K562 (cell line): Measurements from ENCODE around the gene CEP250.

Experiments
- CTCF ChIP-seq, 3 experiments: IDR thresholded peaks in 2 of 3; conservative IDR thresholded peaks in 1 of 3; 2 replicates each; pipeline ENCODE4 v1.5.1; 2011 to 2012; ENCODE audit warnings: low read length in 3 of 3, mild to moderate bottlenecking in 3 of 3, control low read depth in 2 of 3, improper control_type of control experiment in 1 of 3, inconsistent platforms in 1 of 3, low read depth in 1 of 3, mixed read lengths in 1 of 3, moderate library complexity in 1 of 3; ENCODE audit not compliant: insufficient read depth in 2 of 3
- CUX1 ChIP-seq: fragments of 200-800 bp; sonication (Bioruptor generic); IDR thresholded peaks from 2 replicates; pipeline ENCODE4 v1.6.1; 2016; ENCODE audit warnings: missing genetic modification characterization, missing compliant biosample characterization
- SIN3A ChIP-seq, 2 experiments: fragments of 150-350 bp in 1 of 2; IDR thresholded peaks; 2 replicates each; pipeline ENCODE4 v1.6.1; 2011 to 2016; ENCODE audit warnings: borderline replicate concordance in 2 of 2, low read depth in 2 of 2, low read length in 2 of 2, mild to moderate bottlenecking in 2 of 2, moderate library complexity in 2 of 2; ENCODE audit not compliant: control insufficient read depth in 1 of 2
- U2AF2 ChIP-seq: fragments of 200-400 bp; formaldehyde crosslinking; optimal IDR thresholded peaks from 2 replicates; pipeline ENCODE3; 2017; ENCODE audit warnings: low read depth, mild to moderate bottlenecking, low read length
- ZBTB26 ChIP-seq: fragments of 450-650 bp; formaldehyde crosslinking; IDR thresholded peaks from 2 replicates; pipeline ENCODE4 v1.4.0; 2022; ENCODE audit warnings: missing genetic modification characterization
- ZNF12 ChIP-seq: sonication (generic); formaldehyde crosslinking; IDR thresholded peaks from 2 replicates; pipeline ENCODE4 v1.4.0; 2020; ENCODE audit warnings: mild to moderate bottlenecking, missing genetic modification reagents

- no peak for TF ChIP-seq ZNF12 (CRISPR knock-in tag)
- no peak for TF ChIP-seq CTCF (IDR thresholded peaks at IDR 0.05 in 2 of 3, conservative IDR thresholded peaks at IDR 0.05 in 1 of 3; ENCODE audit: insufficient read depth in 2 of 3, low read depth in 1 of 3, low read length in 3 of 3)
- no peak for TF ChIP-seq SIN3A (IDR thresholded peaks at IDR 0.05; ENCODE audit: borderline replicate concordance in 2 of 2, control insufficient read depth in 1 of 2, low read depth in 2 of 2, low read length in 2 of 2)
- TF ChIP-seq ZBTB26 (CRISPR knock-in tag), result no peak
- no peak for TF ChIP-seq U2AF2
- no peak for TF ChIP-seq CUX1 (CRISPR knock-in tag)
Measured at GRCh38 chr20:35515341-35515740, 59.9 kb downstream of the CEP250 start.
